ENCODE measurements around the gene RHAG. TPM values are rescaled to one million over a fixed set of nuclear protein-coding genes. Genes with fewer than 3 reads are reported as not detected.

The RHAG gene
- total and polyA plus RNA-seq, 12 donors: 0.10 to 0.78 (median 0.21) TPM; not detected in 8

DNA sequence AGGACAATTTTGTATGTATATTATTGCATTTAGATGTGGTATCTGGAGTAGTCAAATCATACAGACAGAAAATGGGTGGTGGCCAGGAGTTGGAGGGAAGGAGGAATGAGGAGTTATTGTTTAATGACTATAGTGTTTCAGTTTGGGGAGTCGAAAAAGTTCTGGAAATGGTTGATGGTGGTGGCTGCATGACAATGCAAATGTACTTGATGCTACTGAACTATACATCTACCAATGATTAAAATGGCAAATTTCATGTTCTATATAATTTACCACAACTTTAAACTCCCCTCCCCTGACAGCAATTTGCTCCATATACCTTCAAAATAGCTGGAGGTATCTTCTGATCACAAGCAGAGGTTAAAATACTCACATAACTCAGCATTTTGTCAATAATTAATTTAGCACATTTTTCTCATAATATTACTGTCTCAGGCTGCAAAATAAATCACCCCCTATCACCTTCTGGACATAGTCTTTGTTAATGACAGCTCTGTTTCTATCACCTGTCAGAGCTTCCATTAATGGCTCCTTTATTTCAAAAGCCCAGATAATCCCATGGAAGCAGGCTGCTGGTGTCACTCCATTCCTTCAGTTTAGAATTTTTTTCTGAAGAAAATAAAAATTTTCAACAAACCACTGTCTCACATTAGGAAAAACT lies 25.7 kb upstream of the RHAG start:
- Histone ChIP-seq H3K4me3 (no peak overlapping the region), H3K4me1 (replicated peaks in 1 of 2) (no peaks in the 10 kb centered on the region), H3K9me3 (replicated peaks in 1 of 3) (no peaks in the 10 kb centered on the region), H3K36me3 (replicated peaks in 1 of 2) (no peaks in the 10 kb centered on the region), H3K27ac (no peak overlapping the region), H3K27me3 (no peaks in the 10 kb centered on the region)
- TF ChIP-seq POLR2A (IDR thresholded peaks at IDR 0.05) (no peak), CTCF (IDR thresholded peaks at IDR 0.05) (no peak)
- intact Hi-C loops (cut with DNase I): no loop called here
- DNase-seq: no peak
- WGBS, 4 donors: 68 to 92% (median 76%) methylated on average over 1 of the region's 1 CpG

DNA sequence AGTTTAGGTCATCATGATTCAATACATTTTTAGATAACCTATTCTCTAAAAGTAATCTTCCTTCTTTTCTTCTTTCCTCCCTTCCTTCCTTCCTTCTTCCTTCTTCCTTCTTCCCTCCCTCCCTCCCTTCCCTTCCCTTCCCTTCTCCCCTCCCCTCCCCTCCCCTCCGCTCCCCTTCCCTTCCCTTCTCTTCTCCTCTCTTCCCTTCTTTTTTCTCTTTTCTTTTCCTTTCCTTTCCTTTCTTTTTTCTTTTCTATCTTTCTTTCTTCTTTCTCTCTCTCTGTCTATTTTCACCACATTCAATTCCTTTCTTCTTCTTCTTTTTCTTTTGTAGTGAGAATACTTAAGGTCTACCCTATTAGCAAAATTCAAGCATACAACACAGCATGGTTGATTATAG lies 17.3 kb upstream of the RHAG start:
- Histone ChIP-seq H3K36me3 (replicated peaks in 1 of 2) (no peaks in the 10 kb centered on the region), H3K4me3 (no peak overlapping the region), H3K27ac (no peak overlapping the region), H3K27me3 (no peaks in the 10 kb centered on the region), H3K4me1 (replicated peaks in 1 of 2) (no peaks in the 10 kb centered on the region), H3K9me3 (replicated peaks in 1 of 3) (no peaks in the 10 kb centered on the region)
- TF ChIP-seq POLR2A (IDR thresholded peaks at IDR 0.05): no peak
- TF ChIP-seq CTCF (IDR thresholded peaks at IDR 0.05): no peak
- 85 to 100% (median 95%) methylated on average over 1 of the region's 1 CpG for WGBS, 4 donors
- DNase-seq: no peak
- intact Hi-C loops (cut with DNase I): no loop called here

GRCh38 chr6:49653438-49653837 lies 16.8 kb upstream of the RHAG start:
- intact Hi-C loops (cut with DNase I): no loop called here
- H3K9me3 ChIP-seq (replicated peaks in 1 of 3): no peaks in the 10 kb centered on the region
- no peak overlapping the region for H3K27ac ChIP-seq
- H3K27me3 ChIP-seq: no peaks in the 10 kb centered on the region
- no peaks in the 10 kb centered on the region for H3K36me3 ChIP-seq (replicated peaks in 1 of 2)
- no peak overlapping the region for H3K4me3 ChIP-seq
- no peak for DNase-seq
- no peak for TF ChIP-seq CTCF (IDR thresholded peaks at IDR 0.05)
- 65 to 77% (median 72%) methylated on average over 2 of the region's 2 CpGs for WGBS, 4 donors
- H3K4me1 ChIP-seq (replicated peaks in 1 of 2): no peaks in the 10 kb centered on the region

DNA sequence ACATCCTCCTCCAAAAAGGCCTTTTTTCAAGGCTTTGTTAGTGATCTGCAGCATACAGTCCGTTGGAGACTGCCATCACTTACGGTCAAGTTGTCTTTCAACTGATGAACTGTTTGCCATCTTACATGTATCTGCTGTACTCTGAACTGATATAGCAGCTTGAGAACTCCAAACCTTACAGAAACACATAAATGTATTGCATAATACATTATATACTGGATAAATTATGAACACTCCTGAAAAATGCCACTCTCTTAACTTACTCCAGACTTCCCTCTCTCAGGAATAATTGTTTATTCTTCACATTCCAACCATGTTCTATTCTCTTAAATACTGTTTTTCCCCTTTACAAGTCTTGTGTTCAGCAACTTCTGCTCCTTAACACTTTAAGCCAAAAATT lies 14.6 kb upstream of the RHAG start:
- Histone ChIP-seq H3K9me3 (replicated peaks in 1 of 3) (no peaks in the 10 kb centered on the region), H3K27ac (no peak overlapping the region), H3K4me3 (no peak overlapping the region), H3K36me3 (replicated peaks in 1 of 2) (no peaks in the 10 kb centered on the region), H3K4me1 (replicated peaks in 1 of 2) (no peaks in the 10 kb centered on the region), H3K27me3 (no peaks in the 10 kb centered on the region)
- intact Hi-C loops (cut with DNase I): no loop called here
- DNase-seq: no peak
- 79 to 86% (median 83%) methylated on average over 2 of the region's 2 CpGs for WGBS, 4 donors
- TF ChIP-seq POLR2A (IDR thresholded peaks at IDR 0.05) (no peak), CTCF (IDR thresholded peaks at IDR 0.05) (no peak)
